Measurements from ENCODE around the gene FAM50A.

The FAM50A gene

GRCh38 chrX:154482786-154483185 is 38.8 kb downstream of the FAM50A start:
- no peak overlapping the region for H3K4me3 ChIP-seq (replicated peaks; ENCODE audit: low read depth, low read length)
- no peak for DNase-seq (ENCODE audit: extremely low read depth, low read depth)
- TF ChIP-seq, protein P1, sequence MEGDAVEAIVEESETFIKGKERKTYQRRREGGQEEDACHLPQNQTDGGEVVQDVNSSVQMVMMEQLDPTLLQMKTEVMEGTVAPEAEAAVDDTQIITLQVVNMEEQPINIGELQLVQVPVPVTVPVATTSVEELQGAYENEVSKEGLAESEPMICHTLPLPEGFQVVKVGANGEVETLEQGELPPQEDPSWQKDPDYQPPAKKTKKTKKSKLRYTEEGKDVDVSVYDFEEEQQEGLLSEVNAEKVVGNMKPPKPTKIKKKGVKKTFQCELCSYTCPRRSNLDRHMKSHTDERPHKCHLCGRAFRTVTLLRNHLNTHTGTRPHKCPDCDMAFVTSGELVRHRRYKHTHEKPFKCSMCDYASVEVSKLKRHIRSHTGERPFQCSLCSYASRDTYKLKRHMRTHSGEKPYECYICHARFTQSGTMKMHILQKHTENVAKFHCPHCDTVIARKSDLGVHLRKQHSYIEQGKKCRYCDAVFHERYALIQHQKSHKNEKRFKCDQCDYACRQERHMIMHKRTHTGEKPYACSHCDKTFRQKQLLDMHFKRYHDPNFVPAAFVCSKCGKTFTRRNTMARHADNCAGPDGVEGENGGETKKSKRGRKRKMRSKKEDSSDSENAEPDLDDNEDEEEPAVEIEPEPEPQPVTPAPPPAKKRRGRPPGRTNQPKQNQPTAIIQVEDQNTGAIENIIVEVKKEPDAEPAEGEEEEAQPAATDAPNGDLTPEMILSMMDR (IDR thresholded peaks at IDR 0.05; ENCODE audit: low read depth, low read length, missing control alignments), result no peak

DNA sequence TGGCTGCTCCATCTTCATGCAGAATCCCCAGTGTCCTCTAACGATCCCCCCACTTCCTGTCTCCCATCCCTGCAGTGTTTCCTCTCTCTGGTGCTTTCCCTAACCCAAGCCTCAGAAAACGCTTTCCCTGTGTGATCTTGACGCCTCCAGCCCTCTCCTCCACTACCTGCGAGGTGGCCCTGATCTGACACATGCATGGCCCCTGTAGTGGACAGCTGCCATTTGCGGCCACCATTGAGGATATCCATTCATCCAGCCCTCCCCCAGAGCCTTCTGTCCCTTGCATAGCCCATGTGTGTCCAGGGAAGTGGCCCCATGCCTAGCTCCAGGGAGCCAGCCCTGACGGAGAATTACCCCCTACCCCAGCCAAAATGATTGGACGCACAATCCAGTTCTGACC is 39.4 kb downstream of the FAM50A start:
- TF ChIP-seq, protein P1 (IDR thresholded peaks at IDR 0.05; ENCODE audit: low read depth, low read length, missing control alignments), result no peak
- DNase-seq (ENCODE audit: extremely low read depth, low read depth), result no peak
- no peak overlapping the region for H3K4me3 ChIP-seq (replicated peaks; ENCODE audit: low read depth, low read length)

GRCh38 chrX:154484255-154485149 is 40.6 kb downstream of the FAM50A start:
- no peak for DNase-seq (ENCODE audit: extremely low read depth, low read depth)
- TF ChIP-seq, protein P1 (IDR thresholded peaks at IDR 0.05; ENCODE audit: low read depth, low read length, missing control alignments), result no peak
- peak overlapping the region; percentile 51; the same call in 1 of the 2 replicates for H3K4me3 ChIP-seq (replicated peaks; ENCODE audit: low read depth, low read length)

DNA sequence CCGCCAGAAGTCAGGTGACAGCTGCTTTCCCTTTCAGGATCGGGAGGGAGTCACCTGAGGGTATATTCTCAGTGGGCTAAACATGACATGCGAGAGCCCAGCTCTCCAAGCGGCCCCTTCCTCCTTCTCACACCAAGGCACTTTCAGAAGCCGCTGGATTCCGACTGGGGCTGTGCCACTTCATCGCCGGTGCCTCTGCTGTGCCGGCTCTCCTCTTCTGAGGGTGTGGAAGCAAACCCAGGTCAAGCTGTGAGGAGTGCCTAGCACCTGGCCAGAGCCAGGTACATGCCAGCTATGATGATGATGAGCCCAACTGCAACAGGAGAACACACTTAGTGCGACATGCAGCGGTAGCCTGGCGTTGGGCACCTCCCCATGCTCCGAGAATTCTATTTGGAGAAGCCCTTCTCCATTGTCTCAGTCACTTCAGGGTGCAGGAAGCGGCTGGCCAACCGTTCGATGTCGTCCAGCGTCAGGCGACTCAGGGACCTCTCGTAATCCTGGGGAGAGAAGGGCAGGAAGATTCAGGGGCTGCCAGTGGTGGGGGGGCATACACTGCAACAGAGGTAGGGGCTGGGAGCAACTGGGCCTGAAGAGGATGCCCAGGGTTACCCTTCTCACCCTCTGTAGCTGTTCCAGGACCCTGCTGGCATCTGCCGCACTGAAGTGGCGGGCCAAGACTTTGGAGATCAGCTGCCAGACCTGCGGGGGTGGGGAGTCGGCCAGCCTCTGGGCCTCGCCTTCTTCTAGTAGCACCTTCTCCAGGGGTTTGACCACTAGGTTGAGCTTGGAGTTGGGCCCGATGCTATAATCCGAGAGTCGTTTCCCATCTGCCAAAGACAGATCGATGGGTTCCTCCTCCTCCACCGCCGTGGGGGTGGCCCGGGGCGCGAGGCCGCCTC is 41.5 kb downstream of the FAM50A start:
- H3K4me3 ChIP-seq (replicated peaks; ENCODE audit: low read depth, low read length), result peak overlapping the region; percentile 51
- TF ChIP-seq, protein P1 (IDR thresholded peaks at IDR 0.05; ENCODE audit: low read depth, low read length, missing control alignments), result no peak
- DNase-seq (ENCODE audit: extremely low read depth, low read depth), result no peak

GRCh38 chrX:154486052-154486395 is 42.1 kb downstream of the FAM50A start:
- TF ChIP-seq, protein P1 (IDR thresholded peaks at IDR 0.05; ENCODE audit: low read depth, low read length, missing control alignments), result no peak
- DNase-seq (ENCODE audit: extremely low read depth, low read depth), result no peak
- peak overlapping the region; percentile 51 for H3K4me3 ChIP-seq (replicated peaks; ENCODE audit: low read depth, low read length)

DNA sequence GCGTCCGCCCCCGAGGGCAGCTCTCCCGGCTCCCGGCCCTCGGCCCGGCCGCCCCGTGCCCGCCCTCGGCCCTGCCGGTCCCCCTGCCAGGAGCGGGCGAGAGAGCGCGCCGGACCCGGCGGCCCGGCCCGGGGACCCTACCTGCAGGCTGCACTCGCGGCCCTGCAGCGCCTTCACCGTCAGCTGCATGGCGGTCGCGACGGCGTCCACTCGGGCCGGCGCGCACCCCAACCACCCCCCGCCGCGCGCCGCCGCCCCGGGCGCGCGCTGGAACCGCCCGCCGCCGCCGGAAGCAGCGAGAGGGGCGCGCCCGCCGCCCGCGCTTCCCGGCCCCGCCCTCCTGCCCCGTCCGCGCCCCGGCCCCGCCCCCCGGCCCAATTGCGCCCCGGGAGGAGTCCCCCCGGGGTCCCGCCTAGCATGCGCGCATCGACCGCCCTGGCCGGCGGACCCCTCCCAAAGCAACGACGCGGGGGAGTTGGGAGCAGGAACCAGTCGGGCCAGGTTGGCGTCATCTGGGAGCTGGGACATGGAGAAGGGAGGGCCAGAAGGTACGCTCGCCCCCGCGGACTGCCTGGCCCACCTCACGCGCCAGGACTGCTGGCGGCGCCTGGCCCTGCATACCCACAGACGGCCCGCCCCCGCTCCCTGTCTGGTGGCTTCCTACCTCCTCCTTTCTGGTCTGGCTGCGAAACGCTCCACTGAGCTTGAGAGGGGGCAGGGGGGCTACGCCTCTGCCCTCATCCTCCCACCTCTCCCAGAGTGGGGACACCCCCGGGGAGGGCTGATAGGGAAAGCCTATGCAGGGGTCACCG is 42.7 kb downstream of the FAM50A start, which contains the start of gene UBL4A:
TSS of gene UBL4A (minus strand) at position 220 of the 812 bp plus-strand sequence. CDS start at position 189, 31 bp downstream.
- peak within 1 kb of the TSS; percentile 51 for H3K4me3 ChIP-seq (replicated peaks; ENCODE audit: low read depth, low read length)
- DNase-seq (ENCODE audit: extremely low read depth, low read depth), result no peak
- TF ChIP-seq, protein P1 (IDR thresholded peaks at IDR 0.05; ENCODE audit: low read depth, low read length, missing control alignments), result no peak

All from HFF-Myc (cell line).